CD4-positive, alpha-beta T cell treated with Interleukin-15 for 4 hours (primary cell): ENCODE data around the gene PKNOX1.
"Not testable (repeated sequence)": the region's sequence is repeated elsewhere in the genome, so short reads cannot be mapped to it uniquely, and the experiment has no call there.

Experiments
- DNase-seq: peaks from one replicate; pipeline ENCODE4 v3.0.0-alpha.2; 2020; ENCODE audit warnings: low spot score

PKNOX1 gene

GRCh38 chr21:43021191-43021590 is 46.8 kb downstream of the PKNOX1 start:
- DNase-seq: no peak

- no peak for DNase-seq
These were observed 47.6 kb downstream of the PKNOX1 start for GRCh38 chr21:43021756-43022600.

- DNase-seq: no peak
These were observed 48.8 kb downstream of the PKNOX1 start for GRCh38 chr21:43023175-43023574.

GRCh38 chr21:43024439-43025136 is 50.2 kb downstream of the PKNOX1 start:
- no peak for DNase-seq

DNA sequence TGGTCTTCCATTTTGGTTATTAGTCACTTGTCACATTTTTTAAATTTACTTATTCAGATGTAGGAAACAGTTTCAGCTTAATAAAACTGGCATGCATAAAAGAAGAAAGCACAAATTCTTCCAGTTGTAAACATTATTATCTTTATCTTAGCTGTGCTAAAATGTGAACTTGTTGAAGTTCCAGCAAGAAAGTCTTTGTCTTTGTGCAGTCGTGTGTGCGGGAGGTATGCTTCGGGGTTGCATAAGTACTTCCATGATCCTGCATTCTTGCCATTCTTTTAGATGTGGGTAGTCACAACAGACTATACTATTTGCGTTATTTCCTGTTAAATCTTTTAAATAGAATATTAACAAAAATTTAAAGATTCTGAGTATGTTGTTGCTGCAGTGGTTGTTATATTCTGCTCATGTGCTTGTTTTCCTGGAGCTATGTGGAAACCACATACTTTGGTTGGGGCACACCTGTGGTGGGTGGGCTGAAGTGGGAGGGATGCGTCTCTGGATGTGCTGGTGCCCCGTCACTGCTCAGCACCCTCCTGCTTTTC is 51.3 kb downstream of the PKNOX1 start:
- no peak for DNase-seq

- DNase-seq: no peak
These were observed 53.7 kb downstream of the PKNOX1 start for GRCh38 chr21:43027846-43028731.

GRCh38 chr21:43029785-43030184 is 55.4 kb downstream of the PKNOX1 start:
- DNase-seq: no peak

GRCh38 chr21:43031121-43031619 is 56.8 kb downstream of the PKNOX1 start:
- DNase-seq: no peak

- DNase-seq: no peak
These were observed 59.7 kb downstream of the PKNOX1 start for GRCh38 chr21:43034101-43034500.

GRCh38 chr21:43034826-43035225 is 60.5 kb downstream of the PKNOX1 start:
- no peak for DNase-seq

DNA sequence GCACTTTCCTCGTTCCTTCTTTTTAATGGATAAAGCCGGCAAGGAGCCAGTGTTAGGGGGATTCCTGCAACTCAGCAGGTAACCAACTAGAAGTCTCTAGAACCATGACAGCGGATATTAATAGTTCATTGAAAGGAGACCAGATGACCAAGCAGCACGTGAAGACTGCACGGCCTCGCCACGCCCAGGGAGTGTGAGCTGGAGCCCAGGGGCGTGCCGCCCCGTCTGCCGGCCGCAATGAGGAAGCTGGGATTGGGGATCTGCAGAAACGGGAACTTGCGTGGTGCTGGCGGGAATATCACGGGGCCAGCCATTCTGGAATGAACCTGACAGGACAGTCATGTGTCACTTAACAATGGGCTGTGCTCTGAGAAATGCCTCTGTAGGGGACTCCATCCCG is 62.5 kb downstream of the PKNOX1 start:
- DNase-seq: not testable (repeated sequence)

DNA sequence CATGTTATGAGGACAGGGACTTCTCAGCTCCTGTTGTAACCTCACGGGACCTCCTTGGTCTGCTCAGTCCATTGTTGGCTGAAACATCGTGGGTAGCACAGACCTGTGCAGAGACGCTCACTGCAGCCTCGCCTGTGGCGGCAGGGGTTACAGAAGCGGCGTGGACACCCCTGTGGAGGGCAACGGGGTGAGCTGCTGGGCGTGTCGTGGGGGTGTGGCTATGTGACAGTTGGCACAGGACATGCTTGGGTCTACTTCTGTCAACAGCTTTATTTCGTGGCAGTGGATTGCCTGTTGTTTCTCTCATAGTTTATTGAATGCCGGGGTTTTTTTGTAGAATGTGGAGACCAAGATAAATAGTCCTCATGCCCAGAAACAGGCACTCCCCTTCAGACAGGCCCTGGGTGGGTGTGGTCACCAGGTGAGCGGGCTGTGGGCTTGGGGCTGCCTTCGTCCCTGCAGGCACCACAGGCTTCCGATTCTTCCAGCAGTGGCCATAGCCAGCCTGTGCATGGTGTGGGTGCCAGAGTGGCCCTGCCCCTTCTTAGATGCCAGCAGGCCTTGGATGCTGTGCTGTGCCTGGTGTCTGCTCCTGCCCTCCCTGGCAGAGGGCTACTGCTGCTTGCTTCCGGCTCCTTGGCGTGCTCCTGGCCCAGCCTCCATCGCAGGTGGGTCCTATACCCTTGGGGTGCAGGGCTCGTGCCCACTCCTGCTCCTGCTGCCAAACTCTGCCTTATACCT is 63.7 kb downstream of the PKNOX1 start:
- not testable (repeated sequence) for DNase-seq

GRCh38 chr21:43038659-43039044 is 64.3 kb downstream of the PKNOX1 start:
- DNase-seq: not testable (repeated sequence)

- not testable (repeated sequence) for DNase-seq
These were observed 67.8 kb downstream of the PKNOX1 start for GRCh38 chr21:43042169-43042568.

DNA sequence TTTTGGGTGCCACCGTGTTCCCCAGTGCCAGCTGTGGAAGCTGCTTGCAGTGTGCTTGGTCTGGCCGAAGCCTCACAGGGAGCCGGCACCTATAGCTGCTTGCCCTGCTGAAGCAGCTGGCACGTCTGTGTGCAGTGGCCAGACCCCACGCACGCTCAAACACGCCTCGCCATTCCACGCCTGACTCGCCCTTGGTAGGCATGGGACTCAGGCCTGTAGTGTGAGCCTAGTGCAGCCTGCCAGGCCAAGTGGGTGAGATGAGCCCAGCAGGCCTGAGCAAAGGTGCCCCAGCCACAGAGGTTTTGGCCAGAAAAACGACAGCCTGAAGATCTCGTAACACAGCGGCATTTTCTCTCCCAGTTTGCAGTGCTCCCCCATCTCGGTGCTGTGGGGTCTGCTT is 68.9 kb downstream of the PKNOX1 start:
- DNase-seq: not testable (repeated sequence)

DNA sequence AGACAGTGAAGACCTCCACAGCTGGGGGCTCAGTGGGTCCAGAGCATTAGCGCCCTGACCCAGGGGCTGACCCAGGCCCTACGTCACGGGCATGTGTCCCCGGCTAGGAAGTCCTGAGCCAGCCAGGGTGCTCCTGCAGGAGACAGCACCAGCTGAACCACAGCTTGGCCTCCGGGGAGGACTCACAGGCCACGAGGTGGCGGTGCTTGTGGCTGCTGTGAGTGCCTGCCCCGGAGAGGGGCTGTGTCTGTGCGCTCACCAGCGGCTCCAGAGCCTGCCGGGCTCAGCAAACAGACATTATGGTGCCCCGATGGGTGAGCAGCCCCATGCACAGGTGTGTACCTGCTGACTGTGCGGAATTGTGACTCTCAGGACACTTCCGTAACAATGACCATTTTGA is 70.2 kb downstream of the PKNOX1 start:
- not testable (repeated sequence) for DNase-seq

DNA sequence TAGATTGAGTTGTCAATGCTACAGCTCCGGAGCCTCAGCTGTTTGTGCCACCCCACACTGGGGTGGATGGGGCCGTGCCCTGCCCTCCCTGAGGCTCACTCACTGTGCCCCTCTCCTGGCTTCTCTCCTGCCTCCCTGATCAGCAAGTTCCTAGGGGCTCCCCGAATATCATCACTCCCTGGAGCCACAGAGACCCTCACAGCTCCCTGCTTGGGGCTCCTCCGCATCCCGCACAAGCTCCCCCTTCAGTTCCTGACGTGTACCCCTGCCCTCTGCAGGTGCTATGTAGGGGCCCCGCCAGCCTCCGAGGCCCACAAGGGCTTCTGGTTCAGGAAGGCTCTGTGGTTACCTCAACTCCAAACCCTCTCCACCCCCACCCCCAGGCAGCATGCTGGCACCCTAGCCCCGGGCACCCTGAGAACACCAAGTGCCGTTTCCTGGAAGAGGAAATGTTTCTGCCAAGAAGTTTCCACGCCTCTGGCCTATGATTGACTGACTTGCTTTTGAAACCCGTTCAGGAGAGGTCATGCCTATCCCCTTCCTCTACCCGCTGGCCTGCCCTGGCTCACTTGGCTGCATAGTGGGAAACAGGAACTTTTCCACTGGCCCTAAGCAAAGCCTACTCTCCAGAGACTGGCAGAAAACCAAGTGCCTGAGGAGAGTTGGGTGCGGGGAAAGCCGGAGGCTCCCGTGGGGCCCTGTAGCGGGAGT is 71.0 kb downstream of the PKNOX1 start:
- DNase-seq: not testable (repeated sequence)

DNA sequence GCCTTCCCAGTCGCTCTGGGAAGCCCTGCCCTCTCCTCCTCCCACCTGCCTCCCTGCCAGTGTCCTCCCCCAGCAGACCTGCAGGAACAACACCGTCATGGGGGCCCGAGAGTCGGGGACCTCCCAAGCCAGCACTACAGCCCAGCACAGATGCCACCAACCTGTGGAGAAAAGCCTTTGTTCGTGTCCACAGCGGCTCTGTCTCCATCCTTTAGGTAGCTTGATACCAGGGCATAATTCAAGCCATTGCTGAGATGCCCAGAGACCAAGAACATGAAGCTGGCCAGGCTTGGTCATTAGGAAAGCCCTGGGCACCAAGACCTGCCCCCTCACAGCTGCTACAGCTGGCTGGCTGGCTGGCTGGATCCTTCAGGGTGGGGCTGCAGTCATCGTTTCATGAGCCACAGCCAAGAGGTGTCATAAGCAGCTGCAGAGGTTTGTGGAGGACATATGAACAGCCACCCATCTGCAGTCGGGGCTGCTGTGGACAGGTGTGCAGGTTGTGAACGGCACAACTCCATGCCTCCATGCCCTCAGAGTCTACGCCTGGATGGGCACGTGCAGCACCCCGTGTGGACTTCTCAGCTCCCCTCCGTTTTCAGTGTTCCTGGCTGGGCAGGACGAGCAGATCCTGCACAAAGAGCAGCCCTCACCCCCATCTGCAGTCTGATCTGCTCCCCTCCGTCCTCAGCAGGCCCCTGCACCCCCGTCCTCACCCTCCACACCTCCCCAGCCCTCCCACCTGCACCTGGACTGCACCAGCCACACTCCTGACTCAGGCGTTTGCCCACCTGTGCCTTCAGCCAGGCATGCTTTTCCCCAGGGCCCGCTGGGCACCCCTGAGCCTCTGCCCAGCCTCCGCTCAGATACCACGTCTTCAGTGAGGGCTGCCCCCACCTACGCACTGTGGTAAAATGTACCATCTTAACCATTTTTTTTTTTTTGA is 71.8 kb downstream of the PKNOX1 start:
- DNase-seq: not testable (repeated sequence)

GRCh38 chr21:43053112-43053511 is 78.8 kb downstream of the PKNOX1 start:
- DNase-seq: not testable (repeated sequence)
